IPS-18a (cell line): Measurements from ENCODE around the gene EPHA1.
"Not testable (repeated sequence)": the region's sequence is repeated elsewhere in the genome, so short reads cannot be mapped to it uniquely, and the experiment has no call there.

ENCODE experiments used
- H3K27ac ChIP-seq: one replicate; pipeline ENCODE4 v1.5.1; 2013; ENCODE audit warnings: low read length
- H3K27me3 ChIP-seq: one replicate; pipeline ENCODE4 v1.6.1; 2013; ENCODE audit warnings: mild to moderate bottlenecking, low read length; ENCODE audit not compliant: control insufficient read depth, insufficient read depth
- H3K36me3 ChIP-seq: one replicate; pipeline ENCODE4 v1.6.1; 2013; ENCODE audit warnings: low read depth, low read length; ENCODE audit not compliant: control insufficient read depth
- H3K4me1 ChIP-seq: one replicate; pipeline ENCODE4 v1.6.1; 2013; ENCODE audit warnings: low read depth, low read length; ENCODE audit not compliant: control insufficient read depth
- H3K4me3 ChIP-seq: one replicate; pipeline ENCODE4 v1.5.1; 2013; ENCODE audit warnings: low read length
- H3K9ac ChIP-seq: one replicate; pipeline ENCODE4 v1.6.1; 2013; ENCODE audit warnings: mild to moderate bottlenecking, low read length, moderate library complexity
- H3K9me3 ChIP-seq: one replicate; pipeline ENCODE4 v1.6.1; 2013; ENCODE audit warnings: low read depth, low read length; ENCODE audit not compliant: control insufficient read depth

Gene EPHA1

GRCh38 chr7:143415209-143415608, 6.6 kb upstream of the EPHA1 start:
- not testable (repeated sequence) for H3K27me3 ChIP-seq, H3K36me3 ChIP-seq, H3K27ac ChIP-seq, H3K9ac ChIP-seq, H3K4me3 ChIP-seq, H3K9me3 ChIP-seq
- H3K4me1 ChIP-seq = peaks cover 46% of the 10 kb centered on the region

GRCh38 chr7:143413123-143413522, 4.5 kb upstream of the EPHA1 start:
- Histone ChIP-seq H3K27me3 (no peaks in the 10 kb centered on the region), H3K4me1 (peaks cover 50% of the 10 kb centered on the region), H3K4me3 (no peak overlapping the region), H3K36me3 (no peaks in the 10 kb centered on the region), H3K9me3 (no peaks in the 10 kb centered on the region), H3K27ac (no peak overlapping the region), H3K9ac (no peak overlapping the region)

- Histone ChIP-seq H3K9ac (no peak overlapping the region), H3K9me3 (no peaks in the 10 kb centered on the region), H3K27me3 (no peaks in the 10 kb centered on the region), H3K36me3 (no peaks in the 10 kb centered on the region), H3K4me1 (peaks cover 46% of the 10 kb centered on the region), H3K4me3 (no peak overlapping the region), H3K27ac (no peak overlapping the region)
These were observed 3.5 kb upstream of the EPHA1 start for GRCh38 chr7:143411976-143412708.

- peak overlapping the region; percentile 9 for H3K4me3 ChIP-seq
- H3K36me3 ChIP-seq = no peaks in the 10 kb centered on the region
- H3K9me3 ChIP-seq = no peaks in the 10 kb centered on the region
- H3K27me3 ChIP-seq = no peaks in the 10 kb centered on the region
- peaks cover 62% of the 10 kb centered on the region for H3K4me1 ChIP-seq
- H3K9ac ChIP-seq = no peak overlapping the region
- H3K27ac ChIP-seq = no peak overlapping the region
These were observed 1.9 kb upstream of the EPHA1 start for GRCh38 chr7:143410521-143411004.

GRCh38 chr7:143408252-143408685, 387 bp downstream of the EPHA1 start:
- H3K9ac ChIP-seq = peak overlapping the region; percentile 74
- no peaks in the 10 kb centered on the region for H3K9me3 ChIP-seq
- H3K4me1 ChIP-seq = peaks cover 69% of the 10 kb centered on the region
- H3K36me3 ChIP-seq = peaks cover 5% of the 10 kb centered on the region
- peak overlapping the region; percentile 84 for H3K4me3 ChIP-seq
- H3K27ac ChIP-seq = no peak overlapping the region
- H3K27me3 ChIP-seq = no peaks in the 10 kb centered on the region

- H3K4me1 ChIP-seq = peaks cover 63% of the 10 kb centered on the region
- H3K36me3 ChIP-seq = peaks cover 8% of the 10 kb centered on the region
- H3K4me3 ChIP-seq = peak overlapping the region; percentile 84
- H3K27me3 ChIP-seq = no peaks in the 10 kb centered on the region
- H3K9me3 ChIP-seq = no peaks in the 10 kb centered on the region
- no peak overlapping the region for H3K27ac ChIP-seq
- H3K9ac ChIP-seq = peak overlapping the region; percentile 74
These were observed 1.1 kb downstream of the EPHA1 start for GRCh38 chr7:143407287-143408251.

- Histone ChIP-seq H3K27me3 (no peaks in the 10 kb centered on the region), H3K4me1 (peaks cover 48% of the 10 kb centered on the region), H3K9me3 (no peaks in the 10 kb centered on the region), H3K4me3 (peak overlapping the region; percentile 84), H3K9ac (no peak overlapping the region), H3K27ac (no peak overlapping the region), H3K36me3 (peaks cover 20% of the 10 kb centered on the region)
These were observed 2.7 kb downstream of the EPHA1 start for GRCh38 chr7:143406002-143406357.

GRCh38 chr7:143405173-143406001, 3.3 kb downstream of the EPHA1 start:
- Histone ChIP-seq H3K9me3 (no peaks in the 10 kb centered on the region), H3K27ac (no peak overlapping the region), H3K4me3 (peak overlapping the region; percentile 16), H3K9ac (no peak overlapping the region), H3K27me3 (no peaks in the 10 kb centered on the region), H3K36me3 (peaks cover 26% of the 10 kb centered on the region), H3K4me1 (peaks cover 45% of the 10 kb centered on the region)

GRCh38 chr7:143402233-143402632, 6.4 kb downstream of the EPHA1 start:
- H3K9ac ChIP-seq, H3K9me3 ChIP-seq, H3K4me3 ChIP-seq, H3K27ac ChIP-seq, H3K27me3 ChIP-seq: not testable (repeated sequence)
- Histone ChIP-seq H3K4me1 (peaks cover 27% of the 10 kb centered on the region), H3K36me3 (peaks cover 58% of the 10 kb centered on the region)

GRCh38 chr7:143401265-143401664, 7.4 kb downstream of the EPHA1 start:
- Histone ChIP-seq H3K4me3 (no peak overlapping the region), H3K9me3 (no peaks in the 10 kb centered on the region), H3K27me3 (no peaks in the 10 kb centered on the region), H3K36me3 (peaks cover 68% of the 10 kb centered on the region), H3K4me1 (peaks cover 17% of the 10 kb centered on the region), H3K27ac (no peak overlapping the region), H3K9ac (no peak overlapping the region)

GRCh38 chr7:143399642-143400041, 9.0 kb downstream of the EPHA1 start:
- H3K27me3 ChIP-seq = no peaks in the 10 kb centered on the region
- no peak overlapping the region for H3K9ac ChIP-seq
- no peak overlapping the region for H3K27ac ChIP-seq
- H3K9me3 ChIP-seq = no peaks in the 10 kb centered on the region
- no peak overlapping the region for H3K4me3 ChIP-seq
- peaks cover 3% of the 10 kb centered on the region for H3K4me1 ChIP-seq
- peaks cover 79% of the 10 kb centered on the region for H3K36me3 ChIP-seq
